Omental fat pad (tissue), 4 donors: Measurements from ENCODE around the gene PHF3. TPM values are rescaled to one million over a fixed set of nuclear protein-coding genes. Genes with fewer than 3 reads are reported as not detected.

Source experiments
- ATAC-seq: fragments of 150-250 bp; one replicate; pipeline ENCODE4 v1.9.1; 2016; ENCODE audit warnings: mild to moderate bottlenecking, moderate library complexity; ENCODE audit not compliant: low FRiP score
- DNase-seq: peaks from one replicate; pipeline ENCODE4 v3.0.0-alpha.2; 2019; ENCODE audit warnings: low spot score
- total RNA-seq, 4 donors: library from RNA; depleted of rRNA; stranded (reverse); fragments of >200 nt; gene quantifications; one replicate each; pipeline ENCODE4 v1.1.0, GENCODE V29; 2016
- TF ChIP-seq, protein P1 (sequence below), 3 donors: fragments of 450-650 bp; IDR thresholded peaks; one replicate each; pipeline ENCODE4 v1.5.1; 2016 to 2017; ENCODE audit warnings: antibody characterized with exemption in 3 of 3, mild to moderate bottlenecking in 3 of 3, moderate library complexity in 2 of 3

PHF3 gene, protein sequence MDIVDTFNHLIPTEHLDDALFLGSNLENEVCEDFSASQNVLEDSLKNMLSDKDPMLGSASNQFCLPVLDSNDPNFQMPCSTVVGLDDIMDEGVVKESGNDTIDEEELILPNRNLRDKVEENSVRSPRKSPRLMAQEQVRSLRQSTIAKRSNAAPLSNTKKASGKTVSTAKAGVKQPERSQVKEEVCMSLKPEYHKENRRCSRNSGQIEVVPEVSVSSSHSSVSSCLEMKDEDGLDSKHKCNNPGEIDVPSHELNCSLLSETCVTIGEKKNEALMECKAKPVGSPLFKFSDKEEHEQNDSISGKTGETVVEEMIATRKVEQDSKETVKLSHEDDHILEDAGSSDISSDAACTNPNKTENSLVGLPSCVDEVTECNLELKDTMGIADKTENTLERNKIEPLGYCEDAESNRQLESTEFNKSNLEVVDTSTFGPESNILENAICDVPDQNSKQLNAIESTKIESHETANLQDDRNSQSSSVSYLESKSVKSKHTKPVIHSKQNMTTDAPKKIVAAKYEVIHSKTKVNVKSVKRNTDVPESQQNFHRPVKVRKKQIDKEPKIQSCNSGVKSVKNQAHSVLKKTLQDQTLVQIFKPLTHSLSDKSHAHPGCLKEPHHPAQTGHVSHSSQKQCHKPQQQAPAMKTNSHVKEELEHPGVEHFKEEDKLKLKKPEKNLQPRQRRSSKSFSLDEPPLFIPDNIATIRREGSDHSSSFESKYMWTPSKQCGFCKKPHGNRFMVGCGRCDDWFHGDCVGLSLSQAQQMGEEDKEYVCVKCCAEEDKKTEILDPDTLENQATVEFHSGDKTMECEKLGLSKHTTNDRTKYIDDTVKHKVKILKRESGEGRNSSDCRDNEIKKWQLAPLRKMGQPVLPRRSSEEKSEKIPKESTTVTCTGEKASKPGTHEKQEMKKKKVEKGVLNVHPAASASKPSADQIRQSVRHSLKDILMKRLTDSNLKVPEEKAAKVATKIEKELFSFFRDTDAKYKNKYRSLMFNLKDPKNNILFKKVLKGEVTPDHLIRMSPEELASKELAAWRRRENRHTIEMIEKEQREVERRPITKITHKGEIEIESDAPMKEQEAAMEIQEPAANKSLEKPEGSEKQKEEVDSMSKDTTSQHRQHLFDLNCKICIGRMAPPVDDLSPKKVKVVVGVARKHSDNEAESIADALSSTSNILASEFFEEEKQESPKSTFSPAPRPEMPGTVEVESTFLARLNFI (N-terminal part only)
- total RNA-seq, result 10 to 100 TPM; 37.7 to 68.9 (median 58.4) TPM

DNA sequence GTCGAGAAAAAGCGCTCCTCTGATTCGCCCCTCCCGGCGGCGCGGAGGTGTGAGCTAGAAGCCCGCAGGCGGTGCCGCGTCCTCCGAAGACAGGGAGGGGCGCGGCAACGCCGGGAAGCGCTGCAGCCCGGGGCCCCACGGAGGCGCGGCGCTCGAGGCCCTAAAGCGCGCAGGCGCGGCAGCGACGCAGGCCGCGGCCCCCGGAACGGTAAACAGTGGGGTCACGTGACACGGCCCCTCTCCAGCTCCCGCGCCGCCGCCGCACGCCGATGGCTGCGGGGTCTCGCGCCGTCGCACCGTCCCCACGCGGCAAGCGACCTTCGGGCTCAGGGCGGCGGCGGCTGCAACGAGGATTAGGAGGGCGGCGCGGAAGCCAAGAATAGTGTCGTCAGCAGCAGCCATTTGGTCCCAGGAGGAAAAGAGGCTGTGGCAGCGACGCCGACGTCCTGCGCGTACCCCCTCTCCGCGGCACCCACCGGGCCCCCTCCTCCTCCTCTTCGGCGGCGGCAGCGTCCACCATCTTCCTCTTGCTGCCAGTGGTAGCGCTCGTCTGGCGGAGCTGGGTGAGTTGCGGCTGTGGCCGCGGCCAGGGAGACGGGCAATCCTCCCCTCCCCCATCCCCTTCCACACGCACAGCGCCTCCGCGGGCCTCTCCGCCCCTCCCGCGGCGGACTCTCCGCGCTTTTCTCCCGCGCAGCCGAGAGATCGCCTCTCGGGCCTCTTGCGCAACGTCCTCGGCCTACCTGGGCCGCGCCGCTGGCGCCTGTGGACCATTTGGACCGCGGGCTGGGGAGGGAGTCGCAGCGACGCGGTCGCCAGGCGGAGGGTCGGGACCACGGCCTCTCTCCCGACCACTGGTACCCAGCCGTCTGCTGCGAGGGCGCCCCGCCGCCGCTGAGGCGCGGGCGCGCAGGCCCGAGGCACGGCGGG is at the start of gene PHF3:
Gene PHF3, plus strand, starts transcription at position 215 of the 930 bp plus-strand sequence. CDS start 10,750 bp downstream, outside the sequence.
- ATAC-seq (peak; percentile 94), DNase-seq (peak; percentile 69)
- TF ChIP-seq, protein P1, sequence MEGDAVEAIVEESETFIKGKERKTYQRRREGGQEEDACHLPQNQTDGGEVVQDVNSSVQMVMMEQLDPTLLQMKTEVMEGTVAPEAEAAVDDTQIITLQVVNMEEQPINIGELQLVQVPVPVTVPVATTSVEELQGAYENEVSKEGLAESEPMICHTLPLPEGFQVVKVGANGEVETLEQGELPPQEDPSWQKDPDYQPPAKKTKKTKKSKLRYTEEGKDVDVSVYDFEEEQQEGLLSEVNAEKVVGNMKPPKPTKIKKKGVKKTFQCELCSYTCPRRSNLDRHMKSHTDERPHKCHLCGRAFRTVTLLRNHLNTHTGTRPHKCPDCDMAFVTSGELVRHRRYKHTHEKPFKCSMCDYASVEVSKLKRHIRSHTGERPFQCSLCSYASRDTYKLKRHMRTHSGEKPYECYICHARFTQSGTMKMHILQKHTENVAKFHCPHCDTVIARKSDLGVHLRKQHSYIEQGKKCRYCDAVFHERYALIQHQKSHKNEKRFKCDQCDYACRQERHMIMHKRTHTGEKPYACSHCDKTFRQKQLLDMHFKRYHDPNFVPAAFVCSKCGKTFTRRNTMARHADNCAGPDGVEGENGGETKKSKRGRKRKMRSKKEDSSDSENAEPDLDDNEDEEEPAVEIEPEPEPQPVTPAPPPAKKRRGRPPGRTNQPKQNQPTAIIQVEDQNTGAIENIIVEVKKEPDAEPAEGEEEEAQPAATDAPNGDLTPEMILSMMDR (IDR thresholded peaks at IDR 0.05), result no peak

DNA sequence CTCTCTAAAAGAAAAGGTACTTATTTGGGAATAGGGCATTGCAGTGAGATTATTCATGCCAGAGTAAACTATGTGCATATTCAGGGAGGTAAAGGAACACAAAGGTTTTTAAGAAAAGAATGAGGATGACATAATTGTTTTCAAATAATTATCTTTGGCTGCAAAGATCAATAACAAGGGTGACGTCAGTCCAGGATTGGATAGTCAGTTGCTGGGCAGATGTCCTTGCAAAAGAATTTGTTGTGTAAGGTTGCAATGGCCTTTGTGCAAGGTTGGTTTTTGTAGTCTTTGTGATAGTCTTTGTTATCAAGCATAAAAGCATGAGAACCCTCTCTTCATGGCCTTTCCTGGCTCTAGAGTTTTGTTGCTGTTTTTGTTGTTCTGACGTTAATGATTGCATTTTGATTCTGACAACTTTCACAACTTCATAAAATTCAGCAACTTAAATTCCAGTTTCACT is 45.6 kb upstream of the PHF3 start:
- ATAC-seq (no peak), DNase-seq (no peak)
- TF ChIP-seq, protein P1 (IDR thresholded peaks at IDR 0.05), result no peak

DNA sequence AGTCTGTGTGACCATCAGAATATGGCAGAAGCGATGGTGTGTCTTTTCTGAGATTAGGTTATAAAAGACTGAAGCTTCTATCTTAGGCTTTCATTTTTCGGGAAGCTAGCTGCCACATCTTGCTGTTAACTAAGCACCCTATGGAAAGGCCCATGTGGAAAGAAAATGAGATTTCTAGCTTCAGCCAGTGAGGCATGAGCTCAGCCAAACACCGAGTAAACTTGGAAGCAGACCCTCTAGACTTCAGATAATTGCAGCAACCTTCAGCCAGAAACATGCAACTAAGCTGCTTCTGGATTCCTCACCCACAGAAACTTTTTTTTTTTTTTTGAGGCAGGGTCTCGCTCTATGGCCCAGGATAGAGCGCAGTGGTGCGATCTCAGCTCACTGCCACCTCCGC is 42.7 kb upstream of the PHF3 start:
- TF ChIP-seq, protein P1 (IDR thresholded peaks at IDR 0.05), result no peak
- ATAC-seq, result no peak

DNA sequence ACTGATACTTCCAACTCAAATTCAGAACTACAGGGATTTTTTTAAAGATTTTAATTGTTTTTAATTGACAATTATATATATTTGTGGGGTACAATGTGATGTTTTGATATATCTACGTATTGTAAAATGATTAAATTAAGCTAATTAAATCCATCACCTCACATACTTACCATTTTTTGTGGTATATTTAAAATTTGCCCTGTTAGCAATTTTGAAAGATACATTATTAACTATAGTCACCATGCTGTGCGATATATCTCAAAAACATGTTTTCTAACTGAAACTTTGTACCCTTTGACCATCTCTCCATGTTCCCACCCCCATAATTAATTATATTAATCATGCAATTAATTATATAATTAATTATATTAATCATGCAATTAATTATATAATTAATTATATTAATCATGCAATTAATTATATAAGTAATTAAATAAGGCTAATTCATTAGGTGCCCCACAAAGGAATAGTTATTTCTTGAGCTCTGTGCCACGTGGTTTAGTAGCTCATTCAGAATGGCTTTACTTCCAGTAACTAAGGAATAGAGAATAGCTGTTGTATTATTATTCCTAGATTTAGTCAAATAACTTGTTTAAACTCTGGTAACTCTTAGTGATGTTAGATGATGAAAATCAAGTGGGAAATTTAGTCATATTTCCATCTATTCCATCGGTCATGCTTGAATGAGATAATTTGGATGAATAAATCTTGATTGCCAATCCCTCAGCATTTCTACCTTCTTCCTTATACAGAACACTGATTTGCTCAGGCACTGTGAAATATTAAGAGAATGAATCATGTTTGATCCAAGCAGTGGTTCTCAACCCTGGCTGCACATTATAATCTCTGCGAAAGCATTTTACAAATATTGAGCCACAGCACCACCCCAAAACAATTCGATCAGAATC is 38.2 kb upstream of the PHF3 start:
- peak; percentile 50 for ATAC-seq
- no peak for DNase-seq
- TF ChIP-seq, protein P1 (IDR thresholded peaks at IDR 0.05), result no peak

More for the DNA sequence above, 42.7 kb upstream of the PHF3 start:
- DNase-seq, result no peak

DNA sequence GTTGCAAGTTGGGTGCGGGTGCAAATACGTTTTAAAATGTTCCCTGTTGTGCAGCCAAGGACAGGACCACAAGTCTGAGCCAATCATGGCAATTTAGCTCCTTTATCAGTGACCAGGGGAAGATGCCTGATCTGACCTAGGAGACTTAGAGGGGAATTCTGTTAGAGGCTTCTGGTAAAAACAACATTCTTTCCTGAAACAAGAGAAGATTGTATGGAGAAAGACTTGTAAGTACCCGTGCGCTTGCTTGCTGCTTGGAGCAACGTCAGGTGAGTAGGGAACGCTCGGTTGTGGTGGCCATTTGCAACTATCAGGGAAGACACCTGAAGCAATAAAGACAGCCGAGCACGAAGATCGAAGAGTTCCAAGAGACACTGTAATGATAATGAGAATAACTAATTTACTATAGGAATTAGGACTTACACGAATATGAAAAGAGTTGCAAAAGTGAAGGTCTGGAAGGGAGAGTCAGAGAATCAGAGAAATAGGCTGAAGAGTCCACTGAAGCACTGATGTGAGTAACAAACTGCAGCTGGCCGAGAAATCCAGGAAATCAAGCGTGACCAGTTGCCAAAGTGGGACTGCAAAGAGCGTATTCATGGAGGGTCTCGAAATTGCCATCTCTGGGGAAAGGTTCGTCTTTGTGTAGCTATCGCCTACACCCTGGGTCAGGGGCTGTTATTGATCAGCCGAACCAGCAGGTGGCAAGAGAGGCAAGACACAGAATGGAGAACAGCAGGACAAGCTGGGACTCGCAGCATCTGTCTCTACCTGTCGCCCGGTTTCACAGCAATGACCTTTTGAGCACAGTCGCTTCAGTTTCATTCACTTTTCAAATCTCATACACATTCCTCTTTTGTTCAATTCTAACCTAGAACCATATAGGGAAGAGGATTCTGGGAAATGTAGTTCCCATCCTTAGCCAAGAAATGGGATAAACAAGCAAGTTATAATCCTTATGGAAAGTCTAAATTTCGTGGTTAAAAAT is 37.3 kb upstream of the PHF3 start:
- ATAC-seq (peak; percentile 83), DNase-seq (no peak)
- TF ChIP-seq, protein P1 (IDR thresholded peaks at IDR 0.05), result peak in 1 of 3 donors; percentile 67
